NCI-H2081 treated with DMSO at 0.1 percent for 48 hours (cell line): Measurements from ENCODE around the gene ULBP1.
"Not testable (repeated sequence)": the region's sequence is repeated elsewhere in the genome, so short reads cannot be mapped to it uniquely, and the experiment has no call there.

Source experiments
- DNase-seq: peaks from one replicate; lab custom pipeline; 2025; lab: John Stamatoyannopoulos, UW

The ULBP1 gene, protein sequence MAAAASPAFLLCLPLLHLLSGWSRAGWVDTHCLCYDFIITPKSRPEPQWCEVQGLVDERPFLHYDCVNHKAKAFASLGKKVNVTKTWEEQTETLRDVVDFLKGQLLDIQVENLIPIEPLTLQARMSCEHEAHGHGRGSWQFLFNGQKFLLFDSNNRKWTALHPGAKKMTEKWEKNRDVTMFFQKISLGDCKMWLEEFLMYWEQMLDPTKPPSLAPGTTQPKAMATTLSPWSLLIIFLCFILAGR

DNA sequence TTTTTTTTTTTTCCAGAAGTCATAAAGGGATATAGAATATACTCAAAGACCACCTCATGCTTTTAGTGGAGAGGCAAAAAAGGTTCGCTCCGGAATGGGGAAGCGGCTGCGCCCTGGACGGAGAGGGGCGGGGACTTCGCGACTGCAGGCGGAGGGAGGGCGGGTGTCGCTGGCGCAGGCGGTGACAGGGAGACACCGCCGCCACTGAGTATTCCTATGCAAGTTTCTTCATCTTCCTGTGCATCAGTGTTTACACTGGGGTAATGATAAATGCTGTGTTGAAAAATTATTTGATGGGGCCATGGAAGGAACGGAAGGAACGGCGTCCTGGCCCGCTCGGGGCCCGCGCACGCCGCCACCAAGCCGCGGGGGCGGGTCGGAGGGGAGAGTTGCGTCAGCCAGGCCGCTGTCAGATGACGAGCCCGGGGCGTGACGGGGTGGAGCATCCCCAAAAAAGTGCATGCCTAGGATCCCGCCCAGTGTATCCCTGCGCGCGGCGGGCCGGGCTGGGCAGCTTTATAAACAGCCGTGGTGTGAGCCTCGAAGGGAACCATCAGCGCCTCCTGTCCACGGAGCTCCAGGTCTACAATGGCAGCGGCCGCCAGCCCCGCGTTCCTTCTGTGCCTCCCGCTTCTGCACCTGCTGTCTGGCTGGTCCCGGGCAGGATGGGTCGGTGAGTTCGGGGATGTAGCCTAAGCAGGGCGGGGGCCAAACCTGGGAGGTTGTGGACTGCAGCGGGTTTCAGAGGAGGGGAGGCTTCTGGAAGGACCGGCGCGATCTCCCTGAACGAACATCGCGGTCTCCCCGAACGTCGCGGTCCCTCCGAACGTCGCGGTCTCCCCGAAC, at the start of gene ULBP1:
Gene ULBP1, plus strand, starts transcription at position 482 of the 846 bp plus-strand sequence. Its CDS starts 107 bp downstream, at position 589.
- peak; percentile 18 for DNase-seq

DNA sequence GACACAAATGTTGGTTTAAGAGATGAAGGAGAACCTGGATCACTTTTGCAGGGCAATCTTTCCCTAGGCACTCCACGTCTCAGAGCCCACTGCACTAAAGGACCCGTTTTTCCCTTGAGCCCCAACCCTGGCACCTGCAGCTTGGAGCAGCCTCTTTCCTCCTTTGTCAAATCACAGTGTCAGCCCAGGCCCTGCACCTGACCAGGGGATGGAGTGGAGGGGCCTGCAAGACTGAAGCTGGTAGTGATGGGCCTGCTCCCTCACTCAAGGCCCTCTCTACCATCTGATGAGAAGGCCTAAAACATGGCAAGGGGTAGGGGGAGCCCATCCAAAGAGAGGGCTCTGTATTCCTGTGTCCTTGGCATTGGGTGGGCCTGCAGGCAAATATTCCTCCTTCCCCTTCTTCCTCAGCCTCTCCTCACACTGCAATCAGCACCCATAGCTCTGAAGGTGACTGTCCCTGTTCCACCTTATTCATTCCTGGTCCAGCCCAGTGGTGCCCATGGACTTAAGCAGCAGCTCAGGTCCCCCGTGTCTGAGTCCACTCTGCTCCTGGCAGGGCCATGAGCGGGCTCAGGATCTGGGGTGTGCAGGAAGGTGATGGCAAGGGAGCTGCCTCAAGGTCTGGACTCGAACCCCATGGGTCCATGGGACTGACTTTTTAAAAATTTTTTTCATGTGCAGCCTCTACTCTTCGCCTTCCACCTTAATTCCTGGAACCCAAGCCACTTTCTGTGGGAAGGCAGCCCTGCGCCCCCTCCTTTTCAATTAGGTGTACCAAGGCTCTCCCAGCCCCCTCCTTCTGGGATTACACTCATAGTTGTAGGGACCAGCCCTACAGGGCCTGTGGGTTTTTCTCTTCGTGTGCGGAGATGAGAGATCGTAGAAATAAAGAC, 47.5 kb upstream of the ULBP1 start:
- no peak for DNase-seq

DNA sequence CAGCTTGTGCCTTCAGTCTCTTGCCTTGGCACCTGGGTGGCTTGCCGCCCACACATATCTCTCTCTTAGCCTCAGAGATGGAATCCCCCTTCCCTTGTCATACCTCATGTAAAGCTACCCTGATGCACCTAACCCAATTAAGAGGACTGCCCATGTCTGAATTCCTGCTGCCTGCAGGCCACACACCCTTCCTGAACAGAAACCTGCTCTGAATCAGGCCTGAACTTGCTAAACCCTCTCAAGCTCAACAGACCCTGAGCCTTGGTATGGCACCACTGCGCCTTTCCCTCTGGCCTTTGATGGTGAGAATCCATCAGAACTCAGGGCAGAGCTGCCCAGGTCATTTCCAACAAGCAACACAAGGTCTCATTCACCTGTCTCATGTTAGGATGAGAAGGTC, 46.1 kb upstream of the ULBP1 start:
- no peak for DNase-seq

DNA sequence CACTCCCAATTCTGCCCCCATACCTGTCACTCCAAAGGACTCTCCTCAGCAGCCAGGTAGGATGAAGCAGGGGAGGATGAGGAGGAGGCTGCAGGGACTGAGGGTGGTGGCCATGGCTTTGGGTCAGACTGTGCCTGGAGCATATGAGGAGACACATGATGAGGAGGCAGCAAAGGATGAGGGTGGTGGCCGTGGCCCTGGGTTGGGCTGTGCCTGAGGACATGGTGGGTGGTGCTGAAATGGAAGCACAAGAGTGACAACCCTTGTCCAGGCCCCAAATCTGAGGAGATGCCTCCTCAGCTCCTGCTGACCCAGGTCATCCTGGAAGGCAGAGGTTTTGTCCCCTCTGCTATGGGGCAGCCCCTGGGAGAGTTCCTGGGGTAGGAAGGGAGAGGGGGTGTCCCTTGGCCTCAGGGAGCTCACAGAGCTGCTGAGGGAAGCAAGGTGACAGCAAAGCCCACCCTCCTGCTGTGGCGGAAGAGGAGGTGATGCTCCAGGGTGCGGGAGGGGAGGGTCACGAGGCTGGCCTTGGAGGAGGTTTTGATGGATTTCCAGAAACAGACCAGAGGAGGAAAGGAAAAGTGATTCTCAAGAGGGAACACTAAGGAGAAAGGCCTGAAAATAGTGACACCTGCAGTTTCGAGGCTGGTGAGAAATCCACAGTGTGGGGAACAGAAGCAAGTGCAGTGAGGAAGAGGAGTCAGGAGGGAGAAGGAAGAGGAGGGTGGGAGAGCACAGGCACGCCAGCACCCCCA, 45.4 kb upstream of the ULBP1 start:
- DNase-seq: no peak

DNA sequence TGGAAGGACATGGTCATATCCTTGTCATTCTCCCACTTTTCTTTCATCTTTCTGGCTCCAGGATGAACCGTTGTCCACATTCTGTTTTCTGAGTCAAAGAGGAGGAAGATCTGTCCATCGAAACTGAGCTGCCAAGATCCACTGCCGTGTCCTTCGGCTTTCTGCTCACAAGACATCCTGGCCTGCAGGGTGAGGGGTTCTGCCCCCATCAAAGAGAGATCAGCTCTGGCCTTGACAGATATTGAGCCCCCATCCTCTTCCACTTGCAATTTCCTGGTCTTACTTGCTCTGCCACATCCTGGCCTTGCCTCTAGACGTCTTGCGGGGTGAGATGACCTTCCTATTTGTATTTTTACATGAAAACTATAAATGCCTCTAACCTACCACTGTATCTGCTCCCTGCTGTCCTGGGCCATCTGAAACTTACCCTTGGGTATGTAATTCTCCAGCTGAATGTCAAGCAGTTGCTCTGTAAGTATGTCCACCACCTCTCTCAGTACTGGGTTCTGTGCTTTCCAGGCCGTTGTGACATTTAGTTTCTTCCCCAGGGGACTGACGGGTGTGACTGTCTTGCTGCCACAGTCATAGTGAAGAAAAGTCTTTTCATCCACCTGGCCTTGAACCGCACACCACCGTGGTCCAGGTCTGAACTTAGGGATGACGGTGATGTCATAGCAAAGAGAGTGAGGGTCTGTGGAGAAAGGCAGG, 44.5 kb upstream of the ULBP1 start:
- not testable (repeated sequence) for DNase-seq

DNA sequence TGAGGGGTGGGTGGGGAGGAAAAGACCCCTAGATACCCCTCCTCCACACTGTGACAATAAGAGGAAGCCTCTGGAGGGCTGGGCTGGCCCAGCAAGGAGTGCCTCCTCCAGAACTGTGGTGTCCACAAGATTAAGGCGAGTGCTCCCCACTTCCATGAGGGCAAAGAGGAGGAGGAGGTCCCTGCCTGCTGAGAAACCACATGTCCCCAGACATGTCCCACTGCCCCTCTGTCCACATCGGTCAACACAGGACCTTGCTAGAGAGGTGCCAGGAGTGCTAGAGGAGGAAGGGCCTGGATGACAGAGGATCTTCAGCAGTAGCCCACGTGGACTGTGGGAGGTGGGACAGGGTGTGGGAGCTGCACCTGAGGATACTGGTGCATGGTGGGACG, 43.9 kb upstream of the ULBP1 start:
- DNase-seq: no peak

DNA sequence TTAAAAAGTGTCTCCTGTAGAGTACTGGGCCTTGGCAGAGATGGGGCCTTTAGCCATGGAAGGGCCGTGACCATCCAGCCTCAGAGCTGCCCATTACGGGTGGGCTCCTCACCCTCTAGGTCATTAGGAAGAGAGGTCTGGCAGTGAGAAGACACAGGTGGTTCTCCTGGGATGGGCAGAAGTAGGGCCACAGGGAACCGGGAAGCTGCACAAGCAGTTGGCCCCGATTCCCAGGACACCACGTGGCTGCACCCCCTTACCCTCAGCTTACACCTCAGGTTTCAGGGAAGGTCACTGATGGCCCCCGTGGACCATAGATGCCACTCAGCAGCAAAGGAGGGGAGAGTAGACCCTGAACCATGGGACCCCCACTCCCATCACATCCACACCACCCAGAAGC, 42.4 kb upstream of the ULBP1 start:
- DNase-seq: no peak

DNA sequence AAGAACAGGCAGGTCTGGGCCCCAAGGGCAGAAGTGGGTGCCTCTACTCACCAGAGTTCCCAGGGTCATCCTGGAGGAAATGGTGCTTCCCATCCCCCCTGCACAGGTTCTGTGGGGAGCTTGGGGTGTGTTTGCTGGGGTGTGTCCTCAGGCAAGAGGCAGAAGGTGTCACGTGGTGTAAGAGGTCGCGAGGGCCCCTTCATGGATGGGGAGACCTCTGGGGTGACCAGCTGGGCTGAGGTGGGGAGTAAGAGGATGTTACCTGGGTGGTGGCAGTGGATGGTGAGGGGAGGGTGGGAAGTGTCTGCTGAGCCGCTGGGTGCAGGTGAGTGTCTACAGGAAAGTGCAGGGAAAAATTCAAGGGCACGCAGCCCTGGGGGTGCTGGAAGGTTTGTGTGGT, 41.7 kb upstream of the ULBP1 start:
- not testable (repeated sequence) for DNase-seq

DNA sequence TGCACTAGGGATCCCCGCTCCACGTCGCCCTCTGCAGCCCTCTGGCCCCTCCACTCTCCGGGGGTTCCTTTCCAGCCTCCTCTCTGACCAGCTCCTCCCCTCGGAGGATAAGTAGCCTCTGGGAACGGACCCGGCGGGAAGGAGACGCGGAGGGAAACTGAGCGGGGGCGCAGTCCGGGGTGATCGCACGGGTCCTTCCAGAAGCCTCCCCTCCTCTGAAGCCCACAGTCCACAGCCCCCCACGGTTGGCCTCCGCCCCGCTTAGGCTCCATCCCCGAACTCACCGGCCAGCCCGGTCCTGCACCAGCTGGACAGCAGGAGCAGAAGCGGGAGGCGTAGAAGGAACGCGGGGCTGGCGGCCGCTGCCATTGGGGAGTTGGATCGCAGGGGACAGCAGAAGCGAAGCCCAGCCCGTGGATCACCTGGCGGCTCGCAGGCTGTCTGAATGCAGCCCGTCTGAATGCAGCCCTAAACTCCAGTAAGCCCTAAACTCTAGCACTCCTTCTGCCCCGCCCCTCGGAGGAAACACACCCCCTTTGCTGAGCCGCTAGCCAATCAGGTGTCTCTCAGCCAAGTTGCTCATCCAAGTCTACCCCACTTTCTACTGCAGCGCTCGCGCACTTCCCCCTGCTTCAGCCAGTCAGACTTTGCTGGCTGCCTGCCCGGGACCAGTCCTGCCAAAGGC, 41.0 kb upstream of the ULBP1 start, which contains the start of gene RAET1G:
Gene RAET1G, minus strand, starts transcription at position 480 of the 685 bp plus-strand sequence. Its CDS starts 111 bp downstream, at position 369.
- no peak for DNase-seq

DNA sequence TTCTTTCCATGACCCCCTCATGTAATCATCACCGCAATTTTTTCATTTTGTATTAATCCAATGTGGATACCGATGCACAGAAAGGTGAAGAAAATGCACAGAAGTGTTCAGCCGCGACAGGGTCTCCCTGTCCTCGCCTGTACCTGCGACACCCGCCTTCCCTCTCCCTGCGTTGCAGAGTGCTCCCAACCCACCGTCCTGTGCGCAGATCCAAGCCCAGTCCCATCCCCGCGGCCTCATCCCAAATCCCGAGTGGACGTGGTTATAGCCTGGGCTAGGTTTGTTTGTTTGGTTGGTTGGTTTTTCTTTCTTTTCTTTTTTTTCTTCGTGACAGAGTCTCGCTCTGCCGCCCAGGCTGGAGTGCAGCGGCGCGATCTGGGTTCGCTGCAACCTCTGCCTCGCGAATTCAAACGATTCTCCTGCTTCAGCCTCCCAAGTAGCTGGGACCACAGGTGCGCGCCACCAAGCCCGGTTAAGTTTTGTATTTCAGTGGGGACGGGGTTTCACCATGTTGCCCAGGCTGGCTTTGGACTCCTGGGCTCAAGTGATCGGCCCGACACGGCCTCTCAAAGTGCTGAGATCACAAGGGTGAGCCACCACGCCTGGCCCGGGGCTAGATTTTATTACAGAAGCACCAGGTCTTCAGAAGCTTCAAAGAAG, 40.3 kb upstream of the ULBP1 start:
- DNase-seq: no peak

DNA sequence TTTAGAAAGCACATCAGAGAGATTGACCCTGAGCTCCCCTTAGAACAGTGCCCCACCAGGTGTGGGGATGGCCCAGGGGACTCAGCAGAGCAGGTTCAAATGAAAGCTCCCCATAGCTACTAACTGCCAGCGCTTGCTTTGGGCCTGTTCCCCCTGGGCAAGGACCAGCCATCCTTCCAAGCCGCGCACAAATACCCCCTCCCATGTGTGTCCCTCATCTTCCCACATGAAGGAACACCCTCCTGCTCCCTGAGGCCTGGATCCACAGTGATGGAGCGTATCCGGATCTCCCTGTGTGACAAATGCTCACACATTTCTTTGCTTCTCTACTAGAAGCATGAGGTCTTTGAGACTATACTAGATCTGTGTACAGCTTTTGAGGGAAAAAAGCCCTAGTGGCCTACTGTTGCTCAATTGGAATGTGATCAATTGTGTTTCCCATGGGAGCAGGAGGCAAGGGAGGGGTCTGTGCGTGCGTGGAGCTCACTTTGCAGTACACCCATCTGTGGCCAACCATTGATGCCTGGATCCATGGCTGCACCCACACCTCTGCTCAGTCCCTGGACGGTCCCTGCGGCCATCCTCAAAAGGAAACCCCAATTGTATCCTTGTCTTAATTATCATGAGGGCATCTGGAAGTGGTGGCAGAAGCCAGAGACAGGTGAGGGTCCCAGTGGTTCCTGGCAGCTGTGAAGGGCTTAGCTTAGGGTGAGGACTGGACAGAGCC, 39.4 kb upstream of the ULBP1 start:
- DNase-seq: no peak

DNA sequence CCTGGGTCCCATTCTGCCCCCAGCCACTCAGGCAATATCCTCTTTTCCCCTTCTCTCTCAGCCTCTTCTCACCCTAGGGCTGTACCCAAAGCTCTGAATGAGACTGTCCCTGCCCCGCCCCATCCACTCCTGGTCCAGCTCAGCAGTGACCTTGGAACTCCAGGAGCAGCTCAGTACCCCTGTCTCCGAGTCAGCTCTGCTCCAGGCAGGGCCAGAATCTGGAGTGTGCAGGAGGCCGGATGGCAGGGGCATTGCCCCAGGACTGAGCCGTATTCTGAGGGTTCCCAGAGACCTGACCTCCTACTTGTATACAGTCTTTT, 38.9 kb upstream of the ULBP1 start:
- DNase-seq: no peak

DNA sequence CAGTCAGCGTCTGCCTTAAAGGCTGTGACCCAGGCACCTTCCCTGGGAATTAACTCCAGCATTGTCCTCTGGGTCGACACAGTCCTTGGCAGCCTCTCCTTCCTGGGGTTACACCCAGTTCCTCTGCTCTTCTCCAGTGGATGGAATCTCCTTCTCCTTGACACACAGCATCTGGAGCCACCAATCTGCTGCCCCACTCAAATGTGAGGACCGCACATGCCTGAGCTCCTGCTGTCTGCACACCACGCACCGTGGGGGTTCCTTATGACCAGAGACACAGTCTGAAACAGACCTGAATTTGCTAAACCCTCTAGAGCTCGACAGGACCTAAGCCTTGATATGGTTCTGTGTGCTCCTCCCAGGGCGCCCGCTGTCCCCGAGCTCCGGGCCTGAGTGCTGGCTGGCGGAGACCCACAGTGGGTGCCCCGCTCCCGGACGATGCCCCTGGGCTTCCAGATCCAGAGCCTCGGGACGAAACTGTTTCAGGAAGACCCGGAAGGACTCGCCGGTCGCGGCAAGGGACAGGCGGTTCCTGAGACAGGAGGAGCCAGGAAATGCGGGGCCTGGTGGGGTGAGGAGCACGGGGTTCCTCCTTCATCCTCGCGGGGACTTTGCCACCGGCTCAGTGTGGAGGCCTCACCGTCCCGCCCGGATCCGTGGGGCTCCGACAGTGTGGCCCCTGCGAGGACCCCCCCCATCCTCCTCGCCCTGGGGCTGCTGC, 38.3 kb upstream of the ULBP1 start:
- DNase-seq: no peak

DNA sequence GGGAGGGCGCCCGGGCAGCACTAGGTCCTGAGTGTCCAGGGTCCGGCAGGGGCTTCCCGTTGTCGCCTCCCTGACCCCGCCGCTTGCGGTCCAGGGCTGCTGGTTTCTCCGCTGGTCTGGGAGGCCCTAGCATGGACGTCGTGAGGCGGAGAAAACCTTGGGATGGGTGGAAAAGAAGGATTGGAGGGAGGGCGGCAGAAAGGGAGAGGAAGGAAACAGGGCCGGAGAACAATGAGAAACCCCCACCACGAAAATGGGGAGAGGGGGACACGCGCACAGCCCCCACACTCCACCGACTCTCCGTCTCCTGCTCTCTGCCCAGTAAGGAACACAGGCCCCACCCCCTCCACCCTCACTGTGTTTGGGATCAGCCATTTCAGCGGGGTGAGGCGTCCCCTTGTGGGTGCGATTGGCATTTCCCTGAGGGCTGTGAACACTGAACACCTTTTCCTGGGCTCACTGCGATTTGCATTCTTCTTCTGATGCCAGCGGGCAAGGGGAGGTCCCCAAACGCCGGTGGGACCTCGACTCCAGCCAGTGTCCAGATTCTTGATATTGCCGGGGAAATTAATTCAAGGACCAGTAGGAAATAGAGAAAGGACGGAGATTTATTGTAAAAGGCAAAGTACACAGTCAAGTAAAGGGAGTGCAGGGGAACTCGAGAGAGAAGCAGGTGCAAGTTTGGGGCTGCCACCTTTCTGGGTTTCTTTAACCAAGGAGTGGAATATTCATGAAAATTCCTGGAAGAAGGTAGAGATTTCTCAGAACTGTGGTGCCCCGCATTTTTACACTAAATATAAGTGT, 37.6 kb upstream of the ULBP1 start:
- DNase-seq: no peak

DNA sequence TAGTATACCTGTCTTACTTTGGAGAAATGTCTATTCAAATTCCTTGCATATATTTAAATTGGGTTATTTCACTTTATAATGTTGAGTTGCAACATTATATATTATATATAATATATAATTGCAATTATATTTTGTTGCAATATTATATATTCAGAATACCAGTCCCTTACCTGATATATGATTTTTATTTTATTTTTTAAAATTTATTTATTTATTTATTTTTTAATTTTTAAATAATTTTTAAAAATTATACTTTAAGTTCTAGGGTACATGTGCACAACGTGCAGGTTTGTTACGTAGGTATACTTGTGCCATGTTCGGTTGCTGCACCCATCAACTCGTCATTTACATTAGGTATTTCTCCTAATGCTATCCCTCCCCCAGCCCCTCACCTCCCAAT, 36.7 kb upstream of the ULBP1 start:
- DNase-seq: not testable (repeated sequence)

DNA sequence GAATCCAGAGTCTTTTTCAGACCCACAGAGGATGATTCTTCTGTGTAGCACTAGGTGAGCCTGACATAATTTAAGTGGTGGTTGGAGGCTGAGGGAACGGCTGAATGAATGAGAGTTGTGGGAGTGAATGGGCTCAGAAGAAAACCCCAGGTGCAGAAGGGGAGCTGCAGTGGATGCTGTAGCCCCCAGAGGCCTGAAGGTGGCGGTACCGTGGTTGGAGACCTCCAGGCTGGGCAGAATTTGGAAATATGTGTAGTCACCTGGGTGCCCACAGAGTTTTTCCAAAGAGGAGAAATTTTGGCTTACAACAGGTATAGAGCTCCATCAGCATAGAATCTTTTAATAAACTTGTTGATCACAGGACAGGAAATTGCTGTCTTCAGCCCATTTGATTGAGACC, 34.3 kb upstream of the ULBP1 start:
- DNase-seq: no peak

DNA sequence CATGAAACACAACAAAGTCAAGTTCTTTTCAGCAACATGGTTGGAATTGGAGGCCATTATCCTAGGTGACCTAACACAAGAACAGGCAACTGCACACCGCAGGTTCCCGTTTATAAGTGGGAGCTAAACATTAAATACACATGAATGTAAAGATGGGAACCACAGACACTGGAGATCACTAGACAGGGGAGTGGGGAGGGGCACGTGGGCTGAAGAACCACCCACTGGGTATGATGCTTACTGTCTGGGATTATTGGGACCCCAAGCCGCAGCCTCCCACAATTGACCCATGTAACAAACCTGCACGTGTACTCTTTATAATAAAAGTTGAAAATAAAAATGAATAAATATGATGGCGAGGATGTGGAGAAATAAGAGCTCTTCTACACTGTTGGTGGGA, 32.2 kb upstream of the ULBP1 start:
- no peak for DNase-seq

DNA sequence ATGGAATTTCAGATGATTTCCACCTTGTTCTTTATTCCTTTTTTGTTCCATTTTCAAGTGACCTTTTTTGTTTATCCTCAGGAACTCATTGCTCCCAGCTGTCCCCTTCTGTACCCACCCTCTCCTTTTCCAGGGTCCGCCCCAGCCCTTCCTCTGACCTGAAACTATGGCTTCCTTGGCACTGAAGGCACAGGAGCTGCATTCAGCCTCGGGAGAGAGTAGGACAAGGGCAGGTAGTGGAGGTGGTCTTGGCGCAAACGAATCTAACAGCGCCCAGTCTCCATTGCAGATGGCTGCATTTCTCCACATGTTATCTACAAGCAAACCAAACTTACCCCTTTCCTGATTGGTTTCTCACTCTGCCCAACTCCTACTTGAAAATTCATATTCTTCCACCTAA, 30.7 kb upstream of the ULBP1 start:
- DNase-seq: no peak
